ENCODE results near the gene SIVA1.
A peak's percentile ranks its signal among the peaks of the same experiment; 100 is the strongest.
"Not testable (repeated sequence)": the region's sequence is repeated elsewhere in the genome, so short reads cannot be mapped to it uniquely, and the experiment has no call there.

SIVA1 gene

DNA sequence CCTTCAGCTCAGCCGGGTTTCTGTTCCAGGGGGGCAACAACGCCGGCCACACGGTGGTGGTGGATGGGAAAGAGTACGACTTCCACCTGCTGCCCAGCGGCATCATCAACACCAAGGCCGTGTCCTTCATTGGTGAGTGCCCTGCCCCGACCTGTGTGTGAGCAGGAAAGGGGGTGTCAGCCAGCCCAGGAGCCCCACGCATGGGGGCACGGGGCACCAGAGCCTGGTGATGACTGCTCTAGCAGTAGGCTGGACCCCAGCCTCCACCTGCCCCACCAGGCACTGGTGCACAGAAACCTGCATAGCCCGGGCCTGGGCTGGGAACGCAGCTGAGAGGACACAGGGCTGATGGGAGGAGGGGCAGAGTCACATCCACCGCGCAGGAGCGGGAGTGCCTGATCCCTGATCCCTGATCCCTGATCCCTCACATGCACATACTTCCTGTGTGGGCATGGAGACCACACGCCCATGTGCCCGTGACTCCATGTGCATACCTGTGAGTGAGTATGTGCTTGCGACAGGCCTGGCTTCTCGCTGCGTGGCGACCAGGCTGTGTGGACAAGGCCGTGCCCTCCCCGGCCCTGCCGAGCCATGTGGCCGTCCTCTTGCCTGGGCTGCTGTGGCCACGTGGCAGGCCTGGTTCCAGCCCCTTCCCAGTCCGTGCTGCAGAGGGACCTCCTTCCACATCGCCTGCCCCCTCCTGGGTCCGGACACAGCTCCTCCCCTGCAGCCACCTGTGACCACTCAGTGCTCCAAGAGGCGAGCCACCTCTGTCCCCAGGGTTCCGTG, 17.8 kb upstream of the SIVA1 start:
- no peak for DNase-seq

DNA sequence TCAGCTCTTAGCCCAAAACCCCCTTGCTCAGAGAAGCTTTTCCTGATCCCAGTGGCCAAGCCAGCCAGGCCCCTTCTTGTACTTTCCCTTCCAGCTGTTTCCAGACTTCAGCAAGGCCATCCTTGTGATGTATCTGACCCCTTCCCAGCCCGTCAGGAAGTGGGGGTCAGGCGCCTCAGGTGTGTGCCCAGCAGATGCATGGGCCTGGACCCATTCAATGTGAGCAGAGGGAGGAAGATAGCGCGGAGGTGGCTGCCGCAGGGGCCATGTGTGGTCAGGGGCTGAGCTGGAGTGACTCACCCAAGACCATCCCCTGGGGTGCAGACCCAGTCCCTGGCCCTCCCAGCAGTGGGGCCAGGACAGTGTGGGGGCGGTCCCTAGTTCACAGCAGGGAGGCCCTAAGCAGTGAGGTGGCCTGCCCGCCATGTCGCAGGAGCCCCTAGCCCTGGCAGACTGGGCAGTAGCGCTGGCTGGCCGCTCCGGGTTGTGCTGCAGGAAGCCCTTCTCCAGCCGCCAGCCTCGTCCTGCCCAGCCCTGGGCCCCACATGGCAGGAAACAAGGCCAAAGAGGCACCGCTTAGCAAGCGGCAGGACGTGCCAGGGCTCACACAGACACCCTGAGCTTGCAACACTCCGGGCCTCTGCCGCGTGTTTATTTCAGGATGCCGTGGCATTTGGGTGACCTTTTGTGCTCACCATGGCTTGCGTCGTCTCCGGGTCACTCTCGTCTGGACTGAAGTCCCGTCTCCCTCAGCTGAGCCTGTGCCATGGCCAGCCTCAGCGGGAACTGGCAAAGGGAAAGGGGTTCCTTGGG, 16.9 kb upstream of the SIVA1 start:
- peak; percentile 87 for DNase-seq

DNA sequence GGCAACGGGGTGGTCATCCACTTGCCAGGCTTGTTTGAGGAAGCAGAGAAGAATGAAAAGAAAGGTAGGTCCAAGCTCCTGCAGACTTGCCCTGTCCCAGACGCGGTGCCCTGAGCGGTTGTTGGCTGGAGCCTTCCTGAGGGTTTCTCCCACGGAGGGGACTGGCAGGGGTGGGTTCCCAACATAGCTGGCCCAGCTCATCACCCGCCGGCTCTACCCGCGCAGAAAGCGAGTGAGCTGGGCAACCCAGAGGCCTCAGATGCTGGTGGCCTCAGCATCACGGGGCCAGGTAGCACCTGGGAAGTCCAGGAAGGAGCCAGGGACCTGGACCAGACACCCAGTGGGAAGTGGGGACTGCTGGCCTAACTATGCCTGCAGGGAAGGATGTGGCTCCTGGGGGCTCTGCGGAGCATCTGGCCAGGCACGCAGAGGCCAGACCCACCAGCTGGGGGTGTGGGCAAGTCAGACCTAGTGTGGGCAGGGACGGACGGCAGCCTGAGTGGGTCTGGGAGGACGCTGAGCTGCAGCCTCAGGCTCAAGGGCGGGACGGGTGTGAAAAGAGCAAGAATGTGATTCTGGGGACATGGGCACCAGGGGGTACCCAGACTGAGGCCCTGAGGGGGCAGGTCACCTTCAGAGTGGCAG, 14.4 kb upstream of the SIVA1 start:
- DNase-seq, result no peak

DNA sequence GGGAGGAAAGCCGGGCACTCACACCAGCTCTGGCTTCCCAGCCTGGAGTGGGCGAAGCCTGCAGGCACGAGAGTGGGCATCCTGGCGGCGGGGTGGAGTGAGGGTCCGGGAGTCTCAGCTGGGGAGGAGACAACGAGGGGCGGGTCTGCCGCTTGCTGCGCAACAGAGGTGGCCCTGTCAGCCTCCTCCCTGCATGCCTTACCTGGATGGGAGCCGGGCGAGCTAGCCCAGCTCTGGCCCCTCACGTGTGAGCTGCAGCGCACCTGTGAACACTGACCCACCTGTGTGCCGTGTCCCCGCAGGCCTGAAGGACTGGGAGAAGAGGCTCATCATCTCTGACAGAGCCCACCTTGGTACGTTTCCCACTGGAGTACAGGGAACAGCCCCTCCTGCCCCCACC, 13.9 kb upstream of the SIVA1 start:
- DNase-seq, result no peak

DNA sequence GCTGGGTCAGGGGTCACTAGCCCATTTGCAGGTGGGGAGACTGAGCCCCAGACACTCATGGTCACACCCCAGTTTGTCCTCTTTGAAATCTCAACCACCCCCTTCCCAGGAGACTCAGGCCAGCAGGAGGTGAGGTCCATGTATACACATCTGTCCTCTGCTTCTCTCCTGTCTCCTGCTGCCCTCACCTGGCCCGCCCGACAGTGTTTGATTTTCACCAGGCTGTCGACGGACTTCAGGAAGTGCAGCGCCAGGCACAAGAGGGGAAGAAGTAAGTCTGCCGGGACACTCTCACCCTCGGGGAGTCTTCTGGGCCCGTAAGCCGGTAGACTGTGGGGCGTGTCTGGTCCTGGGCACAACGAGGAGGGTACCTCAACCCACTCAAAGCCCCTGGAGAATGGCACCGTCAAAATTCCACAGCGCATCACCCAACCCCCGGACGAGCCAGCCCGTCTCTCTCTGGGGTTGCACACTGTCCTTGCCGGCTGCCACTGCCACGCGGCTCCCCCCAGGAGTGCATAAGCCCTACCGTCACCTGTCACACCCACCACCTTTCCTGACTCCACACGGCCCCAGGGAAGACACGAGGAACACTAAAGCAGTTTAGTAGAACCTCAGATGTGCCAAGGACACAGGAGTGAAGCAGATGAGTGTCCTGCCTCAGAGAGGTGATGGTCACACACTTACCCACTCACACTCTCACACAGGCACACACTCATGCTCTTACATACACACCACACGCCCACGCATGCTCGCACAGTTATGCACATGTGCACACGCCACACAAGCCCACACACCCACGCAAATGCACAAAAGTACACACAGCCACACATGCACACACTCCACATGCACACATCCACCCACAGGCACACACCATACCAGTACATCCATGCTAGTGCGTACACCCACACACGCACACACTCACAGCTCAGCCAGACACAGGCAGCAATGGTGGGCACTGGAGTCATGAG, 13.1 kb upstream of the SIVA1 start:
- no peak for DNase-seq

DNA sequence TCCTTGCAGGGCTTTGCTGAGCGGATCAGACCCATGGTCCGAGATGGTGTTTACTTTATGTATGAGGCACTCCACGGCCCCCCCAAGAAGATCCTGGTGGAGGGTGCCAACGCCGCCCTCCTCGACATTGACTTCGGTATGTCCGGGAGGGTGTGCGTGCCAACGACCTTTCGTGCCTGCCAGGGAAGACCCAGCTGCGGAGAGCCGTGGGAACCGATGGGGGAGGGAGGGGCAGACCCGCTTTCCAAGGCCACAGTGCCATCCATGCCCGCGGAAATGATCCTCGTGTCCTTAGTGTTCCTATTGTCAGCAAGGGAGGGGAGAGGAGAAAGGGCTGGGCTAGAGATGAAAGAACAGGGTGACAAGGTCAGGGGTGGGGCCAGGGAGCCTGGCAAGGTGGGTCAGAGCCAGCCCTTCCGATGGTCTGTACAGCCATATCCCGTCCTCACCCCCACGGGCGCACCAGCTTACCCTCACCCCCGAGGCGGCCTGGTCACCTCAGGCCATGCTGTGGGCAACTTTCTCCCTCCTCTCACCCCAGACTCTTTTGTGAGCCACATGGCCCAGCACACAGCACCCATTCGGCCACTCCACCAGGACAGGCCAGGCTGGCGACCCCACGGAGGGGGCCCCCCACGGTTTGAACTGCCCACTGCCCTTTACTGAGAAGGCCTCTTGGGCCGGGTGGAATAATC, 11.7 kb upstream of the SIVA1 start:
- no peak for DNase-seq

DNA sequence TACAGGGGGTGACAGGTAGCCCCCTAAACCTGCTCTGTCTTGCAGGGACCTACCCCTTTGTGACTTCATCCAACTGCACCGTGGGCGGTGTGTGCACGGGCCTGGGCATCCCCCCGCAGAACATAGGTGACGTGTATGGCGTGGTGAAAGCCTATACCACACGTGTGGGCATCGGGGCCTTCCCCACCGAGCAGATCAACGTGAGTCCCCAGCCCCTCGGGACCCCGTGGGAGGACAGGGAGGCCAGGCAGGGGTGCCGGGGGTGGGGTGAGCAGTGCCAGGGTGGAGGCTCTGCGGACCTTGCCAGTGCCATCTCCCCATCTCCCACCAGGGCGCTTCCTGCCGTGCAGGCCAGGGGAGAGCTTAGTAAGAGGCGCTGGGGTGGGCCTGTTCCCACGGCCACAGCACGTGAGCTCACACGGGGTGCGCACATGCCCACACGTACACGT, 11.1 kb upstream of the SIVA1 start:
- no peak for DNase-seq

DNA sequence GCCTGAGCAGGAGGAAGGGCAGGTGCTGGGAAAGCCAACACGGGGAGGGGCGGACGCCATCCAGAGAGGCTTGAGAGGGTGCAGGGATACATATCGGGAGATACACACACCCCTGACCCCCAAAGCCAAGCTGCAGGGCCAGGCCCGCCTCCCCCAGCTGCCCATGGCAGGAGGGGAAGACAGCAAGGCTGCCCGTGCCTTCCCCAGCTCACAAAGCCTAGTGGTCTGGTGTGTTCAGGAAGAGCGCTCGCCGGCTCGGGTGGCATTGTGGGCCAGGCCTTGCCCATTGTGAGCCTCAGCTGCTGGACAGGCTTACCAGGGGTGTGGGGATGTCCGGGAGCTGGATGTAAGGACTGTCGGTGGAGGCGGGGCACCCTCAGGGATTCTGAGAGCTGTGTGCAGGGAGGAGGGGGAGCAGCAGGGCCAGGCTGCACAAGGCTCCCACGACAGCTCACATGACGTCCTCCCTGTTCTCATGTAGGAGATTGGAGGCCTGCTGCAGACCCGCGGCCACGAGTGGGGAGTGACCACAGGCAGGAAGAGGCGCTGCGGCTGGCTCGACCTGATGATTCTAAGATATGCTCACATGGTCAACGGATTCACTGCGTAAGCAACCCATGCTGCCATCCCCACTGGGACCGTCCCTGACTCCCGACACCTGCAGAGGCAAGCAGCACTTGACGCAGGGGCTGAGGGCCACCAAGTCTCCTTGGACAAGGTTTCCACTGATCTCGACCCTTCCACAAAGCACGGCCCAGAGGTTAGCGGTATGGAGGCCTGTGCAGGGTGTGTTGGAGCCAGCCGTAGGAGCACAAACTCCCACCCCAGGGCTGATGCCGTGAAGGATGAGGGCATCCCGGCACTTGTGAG, 10.1 kb upstream of the SIVA1 start:
- DNase-seq, result no peak

DNA sequence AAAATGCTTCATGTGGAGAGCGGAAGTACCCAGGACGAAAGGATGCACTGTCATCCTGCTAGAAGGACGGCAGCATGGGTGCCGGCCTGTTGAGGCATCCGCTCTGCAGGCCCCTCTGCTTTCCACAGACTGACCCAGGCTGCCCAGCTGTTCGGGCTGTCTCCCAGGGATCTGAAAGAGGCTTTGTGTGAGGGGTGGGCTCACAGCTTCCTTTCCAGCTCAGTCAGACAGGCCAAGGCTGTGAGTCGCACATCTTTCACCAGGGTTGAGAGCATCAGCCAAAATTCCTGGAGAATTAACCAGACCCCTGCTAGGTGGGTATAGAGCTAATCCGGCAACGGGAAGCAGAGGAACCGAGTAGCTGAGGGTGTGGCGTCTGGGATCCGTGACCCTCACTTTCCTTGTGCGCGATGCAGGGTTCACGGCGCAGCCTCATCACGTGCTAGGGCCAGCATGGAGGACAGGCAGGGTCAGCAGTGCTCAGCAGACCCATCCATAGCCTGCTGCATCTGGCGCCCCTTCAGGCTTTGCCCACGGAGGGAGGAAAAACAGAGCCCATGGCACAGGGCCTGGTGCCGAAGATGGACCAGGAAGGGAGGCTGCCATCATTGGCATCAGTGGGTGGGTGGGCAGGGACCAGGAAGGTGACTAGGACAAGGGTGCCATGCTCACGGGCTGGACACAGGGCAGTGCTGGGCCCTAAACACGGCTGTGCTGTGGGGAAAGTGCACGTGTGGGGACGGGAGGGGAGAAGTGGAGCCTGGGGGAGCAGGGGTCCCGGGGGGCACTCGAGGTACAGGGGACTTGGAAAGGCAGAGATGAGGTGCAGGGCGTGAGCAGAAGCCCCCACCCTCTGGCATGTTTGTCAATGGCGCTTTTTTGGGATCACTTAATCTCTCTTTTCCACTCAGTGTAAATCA, 9.2 kb upstream of the SIVA1 start:
- DNase-seq, result no peak

DNA sequence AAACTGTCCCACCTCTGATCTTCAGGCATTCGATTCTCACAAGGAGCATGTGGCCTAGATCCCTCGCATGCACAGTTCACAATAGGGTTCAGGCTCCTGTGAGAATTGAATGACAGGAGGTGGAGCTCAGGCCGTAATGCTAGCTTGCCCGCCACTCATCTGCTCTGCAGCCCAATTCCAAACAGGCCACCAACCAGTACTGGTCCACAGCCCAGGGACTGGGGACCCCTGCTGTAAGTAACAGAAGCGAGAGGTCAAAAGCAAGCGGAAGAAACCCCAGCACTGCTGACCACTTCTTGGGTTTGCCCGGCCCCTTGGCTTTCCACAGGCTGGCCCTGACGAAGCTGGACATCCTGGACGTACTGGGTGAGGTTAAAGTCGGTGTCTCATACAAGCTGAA, 8.5 kb upstream of the SIVA1 start:
- no peak for DNase-seq

DNA sequence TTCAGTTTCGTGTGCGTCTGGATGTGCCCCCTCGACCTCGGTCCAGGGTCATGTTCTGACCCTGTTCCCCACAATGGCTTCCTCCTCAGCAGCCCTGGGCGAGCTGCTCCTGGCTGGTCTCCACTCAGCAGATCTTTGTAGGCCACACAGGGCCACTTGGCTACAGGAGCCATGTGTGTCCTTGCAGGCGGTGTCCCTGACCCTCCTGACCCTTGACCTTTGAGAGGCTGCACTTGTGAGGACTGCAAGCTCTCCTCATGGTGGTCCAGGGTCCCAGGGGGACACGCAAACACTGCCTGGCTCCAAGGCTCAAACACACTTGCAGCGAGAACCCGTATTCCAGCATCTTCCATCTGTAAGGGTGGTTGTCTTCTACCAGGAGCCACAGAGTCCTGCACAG, 7.5 kb upstream of the SIVA1 start:
- no peak for DNase-seq

DNA sequence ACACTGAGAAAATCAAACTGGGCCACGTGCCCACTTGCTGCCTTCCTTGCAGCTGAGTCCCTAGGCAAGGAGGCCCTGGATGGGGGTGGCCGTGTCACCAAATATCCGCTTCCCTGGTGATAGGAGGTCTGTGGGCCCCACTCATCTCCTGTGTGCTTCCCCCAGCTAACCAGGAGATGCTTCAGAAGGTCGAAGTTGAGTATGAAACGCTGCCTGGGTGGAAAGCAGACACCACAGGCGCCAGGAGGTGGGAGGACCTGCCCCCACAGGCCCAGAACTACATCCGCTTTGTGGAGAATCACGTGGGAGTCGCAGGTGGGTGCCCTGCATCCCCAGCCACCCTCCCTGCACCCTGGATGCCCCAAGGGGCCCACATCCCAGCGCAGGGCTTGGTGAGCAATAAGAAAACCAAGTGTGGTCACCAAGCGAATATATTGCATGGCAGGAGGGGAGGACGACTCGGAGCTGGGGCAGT, 6.8 kb upstream of the SIVA1 start:
- no peak for DNase-seq

DNA sequence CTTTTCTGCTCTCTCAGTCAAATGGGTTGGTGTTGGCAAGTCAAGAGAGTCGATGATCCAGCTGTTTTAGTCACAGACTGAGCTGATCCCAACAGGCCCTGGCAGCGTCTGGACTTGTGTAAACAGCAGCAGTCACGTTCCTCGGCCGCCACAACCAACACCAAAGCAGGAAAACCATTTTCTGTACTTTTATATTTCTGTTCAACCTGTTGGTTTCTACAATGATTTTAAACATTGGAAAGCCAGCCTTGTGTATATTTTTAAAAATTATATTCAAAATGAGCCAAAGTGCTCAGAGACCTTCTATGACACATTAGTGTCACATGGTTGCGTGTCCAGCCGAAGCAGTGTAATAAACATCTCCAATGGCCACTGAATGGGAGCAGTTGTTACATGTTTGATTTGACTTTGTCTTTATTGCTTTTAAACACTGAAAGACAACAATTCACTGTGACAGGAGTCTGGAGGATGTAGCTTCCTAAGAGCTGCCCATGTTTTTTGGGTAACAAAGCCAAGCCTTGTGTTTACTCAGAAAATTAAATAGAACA, 5.9 kb upstream of the SIVA1 start:
- DNase-seq, result no peak

DNA sequence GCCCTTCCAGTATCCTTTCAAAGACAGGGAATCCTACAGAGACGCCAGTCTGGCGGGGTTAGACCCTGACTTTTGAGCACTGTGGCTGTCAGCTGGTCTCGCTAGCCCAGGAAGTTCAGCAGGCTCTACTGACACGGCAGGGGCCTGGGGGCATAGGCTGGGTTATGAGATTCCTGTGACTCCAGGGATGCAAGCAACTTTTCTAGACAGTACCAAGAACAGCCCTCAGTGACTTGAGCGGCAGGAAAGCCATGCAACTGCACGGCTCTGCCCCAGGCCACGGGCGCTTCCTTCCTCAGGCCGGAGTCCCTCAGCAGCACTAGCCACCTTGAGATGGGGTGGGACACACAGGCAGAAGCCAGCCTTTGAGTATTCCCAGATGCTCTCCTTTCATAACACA, 5.1 kb upstream of the SIVA1 start:
- no peak for DNase-seq

DNA sequence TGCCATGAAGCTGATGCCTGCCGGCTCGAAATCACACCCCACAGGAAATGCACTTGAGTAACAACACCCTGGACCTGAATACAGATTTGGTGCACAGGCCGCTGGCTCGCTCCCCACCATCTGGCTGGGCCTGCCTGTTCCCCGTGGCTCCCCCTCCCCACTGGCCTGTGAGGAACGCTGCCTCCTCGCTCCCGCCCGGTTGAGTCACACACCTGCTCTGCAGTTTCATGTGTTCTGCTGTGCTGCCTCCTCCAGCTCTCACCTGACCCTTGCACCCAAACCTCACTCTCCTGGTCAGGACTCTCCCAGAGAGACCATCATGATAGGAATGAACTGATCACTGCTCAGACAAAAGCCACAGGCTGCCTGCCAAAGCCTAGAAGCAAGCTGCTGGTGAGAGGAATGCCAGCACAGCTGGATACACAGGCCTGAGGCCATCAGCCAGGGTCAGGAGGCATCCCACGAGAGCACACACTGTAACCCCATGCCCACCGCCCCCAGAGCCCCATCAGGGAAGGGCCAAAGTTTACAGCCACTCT, 3.8 kb upstream of the SIVA1 start:
- no peak for DNase-seq

DNA sequence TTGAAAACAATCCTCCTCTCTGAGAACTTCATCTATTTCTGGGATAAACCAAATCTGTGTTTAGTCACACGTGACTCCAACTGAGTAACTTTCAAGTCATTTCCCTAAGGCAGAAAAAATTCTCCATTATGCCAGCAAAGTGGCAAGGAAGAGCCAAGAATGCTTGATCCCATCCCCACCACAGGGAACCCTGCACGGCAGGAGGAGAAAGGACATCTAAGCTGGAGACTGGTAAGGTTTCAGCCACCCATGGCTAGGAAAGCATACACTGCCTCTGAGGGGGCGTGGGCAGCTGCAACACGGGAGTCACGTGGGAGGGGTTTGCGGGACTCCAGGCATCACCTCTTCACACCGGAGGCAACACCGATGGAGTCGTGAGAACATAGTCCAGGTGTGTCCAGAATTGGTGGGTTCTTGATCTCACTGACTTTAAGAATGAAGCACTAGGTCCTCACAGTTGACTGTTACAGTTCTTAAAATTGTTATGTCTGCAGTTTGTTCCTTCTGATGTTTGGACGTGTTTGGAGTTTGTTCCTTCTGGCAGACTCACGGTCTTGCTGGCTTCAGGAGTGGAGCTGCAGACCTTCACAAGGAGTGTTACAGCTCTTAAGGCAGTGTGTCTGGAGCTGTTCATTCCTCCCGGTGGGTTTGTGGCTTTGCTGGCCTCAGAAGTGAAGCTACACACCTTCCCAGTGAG, 2.7 kb upstream of the SIVA1 start:
- DNase-seq, result no peak

DNA sequence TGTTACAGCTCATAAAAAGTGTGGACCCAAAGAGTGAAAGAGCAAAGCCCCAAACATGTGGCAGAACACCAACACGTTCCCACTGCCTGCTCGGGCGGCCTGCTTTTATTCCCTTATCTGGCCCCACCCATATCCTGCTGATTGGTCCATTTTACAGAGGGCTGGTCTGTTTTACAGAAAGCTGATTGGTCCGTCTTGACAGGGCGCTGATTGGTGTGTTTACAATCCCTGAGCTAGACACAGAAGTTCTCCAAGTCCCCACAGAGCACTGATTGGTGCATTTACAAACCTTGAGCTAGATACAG, 2.2 kb upstream of the SIVA1 start:
- not testable (repeated sequence) for DNase-seq
